ENCODE data around the gene CYFIP2. TPM values are rescaled to one million over a fixed set of nuclear protein-coding genes. Genes with fewer than 3 reads are reported as not detected.

CYFIP2 gene
- total RNA-seq, 1 experiment from 2014 or later = 14.3 TPM

GRCh38 chr5:157284458-157285212 is 18.7 kb downstream of the CYFIP2 start:
- Mint-ChIP-seq H3K4me3 (ENCODE audit: unreplicated experiment) (no peak overlapping the region), H3K4me1 (ENCODE audit: low read depth, unreplicated experiment) (peaks cover 17% of the 10 kb centered on the region), H3K27me3 (ENCODE audit: insufficient read depth, unreplicated experiment) (no peaks in the 10 kb centered on the region), H3K9me3 (ENCODE audit: unreplicated experiment) (no peaks in the 10 kb centered on the region), H3K36me3 (ENCODE audit: insufficient read depth, unreplicated experiment) (no peaks in the 10 kb centered on the region), H3K27ac (ENCODE audit: unreplicated experiment) (no peak overlapping the region)
- ChIA-PET CTCF (no interaction called here), POLR2A (interaction anchor here (0.9 kb wide), 1 partner anchor 163 kb away, joined by 3 read pairs; no protein-coding TSS in a partner anchor)
- Histone ChIP-seq H3K4me3 (ENCODE audit: low read depth, low read length) (no peak overlapping the region), H3K9me3 (no peaks in the 10 kb centered on the region), H3K4me1 (peaks cover 15% of the 10 kb centered on the region), H3K36me3 (ENCODE audit: control insufficient read depth, insufficient read depth, low read length) (no peaks in the 10 kb centered on the region), H3K27me3 (replicated peaks; ENCODE audit: control insufficient read depth, insufficient read depth, low read length) (no peaks in the 10 kb centered on the region)
- intact Hi-C loops (cut with micrococcal nuclease; ENCODE audit: unreplicated experiment) = no loop called here
- BruUV-seq (replicated peaks) = no TSS peak
- no peak for DNase-seq
- no peak for TF ChIP-seq CTCF (IDR thresholded peaks at IDR 0.05; ENCODE audit: insufficient read depth in 1 of 2, low read depth in 1 of 2, low read length in 1 of 2, severe bottlenecking in 1 of 2, unreplicated experiment in 1 of 2)

GRCh38 chr5:157285310-157286035 is 19.6 kb downstream of the CYFIP2 start:
- Mint-ChIP-seq H3K4me1 (ENCODE audit: low read depth, unreplicated experiment) (peaks cover 25% of the 10 kb centered on the region), H3K4me3 (ENCODE audit: unreplicated experiment) (no peak overlapping the region), H3K27ac (ENCODE audit: unreplicated experiment) (no peak overlapping the region), H3K36me3 (ENCODE audit: insufficient read depth, unreplicated experiment) (no peaks in the 10 kb centered on the region), H3K27me3 (ENCODE audit: insufficient read depth, unreplicated experiment) (no peaks in the 10 kb centered on the region), H3K9me3 (ENCODE audit: unreplicated experiment) (no peaks in the 10 kb centered on the region)
- Histone ChIP-seq H3K9me3 (no peaks in the 10 kb centered on the region), H3K27me3 (replicated peaks; ENCODE audit: control insufficient read depth, insufficient read depth, low read length) (no peaks in the 10 kb centered on the region), H3K4me3 (ENCODE audit: low read depth, low read length) (no peak overlapping the region), H3K4me1 (peaks cover 24% of the 10 kb centered on the region), H3K36me3 (ENCODE audit: control insufficient read depth, insufficient read depth, low read length) (no peaks in the 10 kb centered on the region)
- intact Hi-C loops (cut with micrococcal nuclease; ENCODE audit: unreplicated experiment) = no loop called here
- ChIA-PET POLR2A (interaction anchor here (0.9 kb wide), 1 partner anchor 162 kb away, joined by 3 read pairs; no protein-coding TSS in a partner anchor), CTCF (no interaction called here)
- TF ChIP-seq CTCF (IDR thresholded peaks at IDR 0.05; ENCODE audit: insufficient read depth in 1 of 2, low read depth in 1 of 2, low read length in 1 of 2, severe bottlenecking in 1 of 2, unreplicated experiment in 1 of 2) = no peak
- DNase-seq = no peak
- no TSS peak for BruUV-seq (replicated peaks)

- H3K36me3 Mint-ChIP-seq (ENCODE audit: insufficient read depth, unreplicated experiment) = no peaks in the 10 kb centered on the region
- DNase-seq = no peak
- TF ChIP-seq CTCF (IDR thresholded peaks at IDR 0.05; ENCODE audit: insufficient read depth in 1 of 2, low read depth in 1 of 2, low read length in 1 of 2, severe bottlenecking in 1 of 2, unreplicated experiment in 1 of 2) = no peak
- H3K4me3 ChIP-seq (ENCODE audit: low read depth, low read length) = no peak overlapping the region
- H3K4me1 Mint-ChIP-seq (ENCODE audit: low read depth, unreplicated experiment) = peaks cover 38% of the 10 kb centered on the region
- intact Hi-C loops (cut with micrococcal nuclease; ENCODE audit: unreplicated experiment) = no loop called here
- H3K36me3 ChIP-seq (ENCODE audit: control insufficient read depth, insufficient read depth, low read length) = no peaks in the 10 kb centered on the region
- no peaks in the 10 kb centered on the region for H3K27me3 ChIP-seq (replicated peaks; ENCODE audit: control insufficient read depth, insufficient read depth, low read length)
- H3K9me3 Mint-ChIP-seq (ENCODE audit: unreplicated experiment) = no peaks in the 10 kb centered on the region
- no peaks in the 10 kb centered on the region for H3K27me3 Mint-ChIP-seq (ENCODE audit: insufficient read depth, unreplicated experiment)
- CTCF ChIA-PET = interaction anchor here (1.2 kb wide), 1 partner anchor 19 kb away, joined by 3 read pairs; no protein-coding TSS in a partner anchor
- H3K4me1 ChIP-seq = peaks cover 37% of the 10 kb centered on the region
- H3K27ac Mint-ChIP-seq (ENCODE audit: unreplicated experiment) = no peak overlapping the region
- no TSS peak for BruUV-seq (replicated peaks)
- POLR2A ChIA-PET = no interaction called here
- H3K9me3 ChIP-seq = no peaks in the 10 kb centered on the region
- H3K4me3 Mint-ChIP-seq (ENCODE audit: unreplicated experiment) = no peak overlapping the region
These were observed 20.9 kb downstream of the CYFIP2 start for GRCh38 chr5:157286761-157287211.

Data from Caco-2 (cell line).